Fibroblast of peridontal ligament (primary cell): Measurements from ENCODE around the gene WNT3.
"Not testable (repeated sequence)": the region's sequence is repeated elsewhere in the genome, so short reads cannot be mapped to it uniquely, and the experiment has no call there.

Experiments used
- DNase-seq: peaks from one replicate; pipeline ENCODE4 v3.0.0-alpha.2; 2010; ENCODE audit errors: extremely low read depth

WNT3 gene

GRCh38 chr17:46813920-46814319, 4.6 kb downstream of the WNT3 start:
- DNase-seq, result no peak

DNA sequence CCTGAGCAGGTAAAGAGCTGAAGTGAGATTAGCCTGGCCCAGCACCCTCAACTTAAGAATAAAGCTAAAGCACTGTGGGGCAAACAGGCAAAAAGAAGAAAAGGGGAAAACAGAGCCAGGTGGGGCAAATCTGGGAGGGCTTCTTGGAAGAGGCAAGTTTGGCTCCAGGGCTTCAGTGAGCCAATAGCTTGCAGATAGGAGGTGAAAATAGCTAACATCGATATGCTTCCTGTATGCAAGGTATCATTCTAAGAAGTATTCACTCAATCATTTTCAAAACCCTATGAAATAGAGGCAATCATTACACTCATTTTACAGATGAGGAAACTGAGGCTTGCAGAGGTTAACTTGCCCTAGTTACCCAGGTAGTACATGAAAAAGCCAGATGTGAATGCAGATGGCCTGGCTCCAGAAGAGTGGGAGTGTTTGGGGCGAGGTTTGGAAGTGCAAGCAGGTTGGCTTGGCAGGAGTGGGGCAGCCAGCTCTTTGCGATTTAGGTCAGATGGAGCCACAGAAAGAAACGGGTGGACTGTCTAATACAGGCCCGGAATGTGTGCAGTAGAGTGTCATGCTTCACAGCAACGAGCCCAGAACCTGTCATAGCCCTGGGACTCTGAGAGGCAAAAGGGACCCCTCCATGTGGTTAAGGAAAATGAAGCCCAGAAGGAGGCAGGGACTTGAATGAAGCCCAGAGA, 5.7 kb downstream of the WNT3 start:
- no peak for DNase-seq

GRCh38 chr17:46811978-46812583, 6.4 kb downstream of the WNT3 start:
- DNase-seq, result no peak

DNA sequence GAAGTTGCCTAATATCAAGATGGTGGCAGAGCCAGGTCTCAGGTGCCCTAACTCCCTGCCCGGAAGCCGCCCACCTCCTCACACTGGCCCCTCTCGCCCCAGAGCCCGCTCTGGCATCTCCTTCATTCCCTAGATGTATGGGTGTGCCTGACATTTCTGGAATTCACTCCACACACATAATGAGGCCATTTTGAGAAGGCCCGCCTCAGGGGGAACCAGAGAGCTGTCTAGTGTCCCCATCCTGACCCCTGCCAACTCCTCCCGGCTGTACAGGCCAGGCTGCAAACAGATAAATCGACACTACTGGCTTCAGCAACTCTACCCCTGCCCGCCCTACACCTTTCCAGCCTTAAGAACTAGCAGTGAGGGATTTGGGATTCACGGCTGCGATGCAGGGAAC, 7.7 kb downstream of the WNT3 start:
- DNase-seq, result no peak

DNA sequence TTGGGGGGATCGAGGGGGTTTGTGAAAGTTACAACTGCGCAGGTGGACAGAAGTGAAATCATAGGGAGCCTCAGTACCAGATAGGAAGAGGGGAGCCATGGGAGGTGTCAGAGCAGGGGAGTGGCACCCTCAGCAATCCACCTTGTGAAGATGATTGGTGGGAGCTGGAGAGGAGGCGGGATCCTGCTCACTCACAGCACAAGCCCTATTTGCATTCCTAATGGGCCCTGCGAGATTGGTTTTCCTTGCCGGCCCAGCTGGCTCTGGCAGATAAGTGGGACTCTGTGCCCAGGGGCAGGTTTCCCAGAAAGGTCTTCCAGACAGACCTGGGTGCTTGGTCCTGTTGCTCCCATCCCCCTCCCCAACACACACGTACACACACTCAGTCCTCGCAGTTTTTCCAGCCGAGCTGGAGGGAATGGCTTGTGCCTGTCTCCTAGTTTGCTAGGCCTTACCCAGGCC, 9.4 kb downstream of the WNT3 start:
- DNase-seq, result no peak

DNA sequence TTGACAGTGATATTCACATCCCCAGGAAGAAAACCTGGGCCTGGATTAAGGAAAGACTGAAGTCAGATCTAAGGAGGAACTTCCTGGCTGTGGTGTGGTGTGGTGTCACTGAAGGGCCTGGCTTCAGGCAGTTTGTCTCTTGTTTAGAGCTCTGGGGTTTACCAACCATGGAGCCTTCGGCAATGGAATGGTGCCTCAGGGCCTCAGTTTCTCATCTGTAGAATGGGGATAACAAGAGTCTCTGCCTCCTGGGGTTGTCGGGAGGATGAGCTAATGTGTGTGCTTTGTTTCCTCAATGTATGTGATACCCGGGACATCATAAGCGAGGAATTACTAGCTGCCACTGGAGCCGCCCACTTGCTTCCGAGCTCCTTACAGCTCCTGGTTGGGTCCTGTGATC, 12.7 kb downstream of the WNT3 start:
- no peak for DNase-seq

GRCh38 chr17:46803544-46803943, 14.9 kb downstream of the WNT3 start:
- DNase-seq, result no peak

DNA sequence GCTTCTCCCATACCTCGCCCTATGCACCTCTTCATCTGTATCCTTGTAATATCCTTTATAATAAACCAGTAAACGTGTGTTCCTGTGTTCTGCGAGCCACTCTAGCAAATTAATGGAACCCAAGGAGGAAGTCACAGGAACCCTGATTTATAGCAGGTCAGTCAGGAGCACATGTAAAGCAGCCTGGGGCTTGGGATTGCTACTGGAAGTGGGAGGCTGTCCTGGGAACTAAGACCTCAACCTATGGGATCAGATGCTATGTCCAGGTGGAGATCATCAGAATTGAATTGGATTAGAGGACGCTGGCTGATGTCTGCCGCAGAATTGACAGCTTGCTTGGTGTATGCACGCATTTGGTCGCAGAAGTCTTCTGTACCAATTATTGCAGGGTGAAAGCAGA, 15.7 kb downstream of the WNT3 start:
- DNase-seq, result no peak

DNA sequence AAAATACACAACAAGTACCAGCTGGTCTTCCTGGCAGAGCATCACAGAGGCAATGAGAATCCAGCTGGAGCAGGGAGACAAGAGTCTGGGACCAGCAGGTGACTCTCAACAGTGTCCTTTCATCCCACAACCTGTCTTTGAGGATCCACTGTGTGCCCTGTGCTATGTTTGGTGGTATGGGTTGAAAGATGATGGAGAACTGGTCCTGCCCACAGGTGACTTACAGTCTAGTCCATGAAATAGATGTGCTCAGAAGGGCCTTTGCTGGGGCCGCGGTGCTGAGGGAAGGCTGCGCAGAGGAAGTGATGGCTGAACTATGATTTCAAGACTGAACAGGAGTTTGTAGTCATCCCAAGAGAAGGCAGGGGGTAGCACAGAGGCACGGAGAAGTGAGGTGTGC, 17.9 kb downstream of the WNT3 start:
- DNase-seq, result no peak

DNA sequence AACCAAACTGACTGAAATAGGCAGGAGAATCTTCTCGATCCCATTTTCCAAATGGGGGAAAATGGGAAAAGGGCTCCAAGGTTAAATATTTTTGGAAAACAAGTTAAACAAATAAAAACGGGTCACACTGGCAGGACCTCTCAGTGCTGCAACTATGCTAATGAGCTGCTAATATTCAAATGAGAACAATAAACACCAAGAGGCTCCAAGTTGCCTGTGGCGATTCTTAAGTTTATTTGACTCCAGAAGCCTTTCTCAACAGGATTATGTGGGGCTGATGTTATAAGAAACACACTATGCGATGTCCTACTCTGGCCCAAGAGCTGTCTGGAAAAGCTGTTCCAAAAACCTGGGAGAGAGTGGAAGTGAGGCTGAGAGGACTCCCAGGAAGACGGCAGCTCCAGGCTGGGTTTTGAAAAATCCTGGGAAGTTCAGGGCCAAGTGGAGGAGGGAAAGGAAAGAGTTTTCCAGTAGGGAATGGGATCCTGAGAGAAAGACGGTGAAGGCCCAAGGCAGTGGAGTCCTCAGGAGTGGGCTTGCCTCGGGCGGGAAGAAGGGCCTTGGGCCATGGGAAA, 21.4 kb downstream of the WNT3 start:
- DNase-seq, result no peak

GRCh38 chr17:46796524-46796923, 22.0 kb downstream of the WNT3 start:
- DNase-seq, result no peak

DNA sequence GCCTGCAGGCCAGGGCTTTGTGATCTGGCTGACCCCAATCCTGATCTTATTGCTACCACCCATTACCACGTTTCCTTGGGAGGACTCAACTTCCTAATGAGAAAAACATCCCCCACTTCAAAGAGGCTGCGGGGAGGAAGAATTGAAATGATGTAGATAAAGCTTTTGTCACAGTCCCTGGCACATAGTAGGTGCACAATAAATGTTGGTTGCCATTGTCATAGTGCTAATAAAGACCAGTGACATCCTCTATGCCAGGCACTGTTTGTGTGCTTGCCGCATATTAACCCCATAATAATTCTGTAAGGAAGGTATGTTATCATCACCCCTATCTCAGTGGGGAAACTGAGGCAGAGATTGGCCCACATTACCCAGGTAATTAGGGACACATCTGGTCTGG, 22.4 kb downstream of the WNT3 start:
- DNase-seq, result no peak

DNA sequence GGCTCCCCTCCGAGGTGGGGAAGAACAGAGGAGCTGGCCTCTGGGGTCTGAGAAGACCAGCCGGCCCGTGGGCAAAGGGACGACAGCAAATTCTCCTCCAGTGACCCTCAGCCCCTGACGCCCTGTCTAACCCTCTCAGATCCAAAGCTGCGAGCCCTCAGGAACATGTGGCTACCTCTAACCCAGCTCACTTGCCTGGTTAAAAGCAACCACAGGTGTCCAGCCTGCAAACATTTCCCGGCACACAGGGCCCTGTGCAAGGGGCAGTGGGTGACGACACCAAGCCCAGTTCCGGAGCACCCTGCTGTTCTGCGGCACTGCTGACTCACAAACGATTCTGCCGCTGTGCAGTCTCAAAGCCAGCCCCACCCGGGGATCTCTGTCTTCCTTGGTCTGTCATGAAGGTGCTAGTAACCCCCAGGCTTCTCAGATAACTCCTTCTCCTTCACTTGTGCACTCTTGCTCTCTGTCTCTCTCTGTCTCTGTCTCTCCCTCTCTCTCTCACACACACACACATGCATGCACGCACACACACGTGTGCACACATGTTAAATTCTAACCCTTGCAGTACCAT, 23.0 kb downstream of the WNT3 start:
- DNase-seq, result no peak

GRCh38 chr17:46794318-46794717, 24.2 kb downstream of the WNT3 start:
- no peak for DNase-seq

DNA sequence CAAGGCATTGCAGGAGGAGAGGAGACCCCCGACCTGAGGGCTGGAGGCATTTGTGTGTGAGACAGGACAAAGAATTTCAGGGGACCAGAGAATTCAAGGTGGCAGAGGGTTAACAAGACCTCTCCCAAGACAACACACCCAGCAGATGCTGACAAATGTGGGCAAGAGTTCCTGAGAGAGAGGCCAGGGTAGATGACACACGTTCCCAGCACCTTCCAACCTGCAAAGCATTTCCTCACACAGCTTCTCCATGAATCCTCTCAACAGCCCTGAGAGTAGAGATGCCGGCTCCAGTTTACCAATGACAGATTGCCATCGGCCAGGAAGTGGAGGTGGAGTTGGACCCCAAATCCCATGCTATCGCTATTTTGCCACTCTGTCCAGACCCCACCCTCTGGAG, 25.0 kb downstream of the WNT3 start:
- DNase-seq, result no peak

GRCh38 chr17:46793023-46793422, 25.5 kb downstream of the WNT3 start:
- DNase-seq, result not testable (repeated sequence)

DNA sequence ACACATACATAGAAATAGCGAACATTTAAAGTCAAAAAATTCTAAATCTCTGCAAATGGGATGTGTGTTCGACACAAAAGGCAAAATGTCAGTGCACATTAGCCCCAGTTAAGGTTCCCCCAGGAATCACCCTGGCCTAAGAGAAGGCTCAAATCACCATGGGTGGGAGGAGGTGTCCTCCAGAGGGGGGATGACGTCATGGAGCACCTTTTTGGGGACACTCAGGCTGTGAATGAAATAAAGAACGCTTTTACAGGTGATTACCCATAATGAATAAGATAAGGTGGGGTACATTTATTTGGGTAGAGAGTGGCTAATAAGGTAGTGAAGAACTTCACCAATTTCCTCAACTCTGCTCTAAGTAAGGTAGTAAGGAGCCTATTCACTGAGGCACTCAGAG, 26.4 kb downstream of the WNT3 start:
- no peak for DNase-seq

DNA sequence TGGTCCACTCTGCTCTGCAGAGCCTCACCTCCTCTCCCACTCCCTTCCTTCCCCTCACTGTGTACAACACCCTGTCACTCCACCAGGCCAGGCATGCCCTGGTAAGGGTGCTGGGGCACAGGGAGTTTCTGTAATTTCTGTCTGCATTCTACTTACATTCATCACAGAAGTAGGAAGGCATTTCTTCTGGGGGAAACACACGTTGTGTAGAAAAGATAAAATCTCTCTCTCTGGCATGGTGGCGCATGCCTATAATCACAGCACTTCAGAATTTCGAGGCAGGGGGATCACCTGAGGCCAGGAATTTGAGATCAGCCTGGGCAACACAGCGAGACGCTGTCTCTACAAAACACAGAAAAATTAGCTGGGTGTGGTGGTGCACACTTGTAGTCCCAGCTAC, 27.0 kb downstream of the WNT3 start:
- no peak for DNase-seq

DNA sequence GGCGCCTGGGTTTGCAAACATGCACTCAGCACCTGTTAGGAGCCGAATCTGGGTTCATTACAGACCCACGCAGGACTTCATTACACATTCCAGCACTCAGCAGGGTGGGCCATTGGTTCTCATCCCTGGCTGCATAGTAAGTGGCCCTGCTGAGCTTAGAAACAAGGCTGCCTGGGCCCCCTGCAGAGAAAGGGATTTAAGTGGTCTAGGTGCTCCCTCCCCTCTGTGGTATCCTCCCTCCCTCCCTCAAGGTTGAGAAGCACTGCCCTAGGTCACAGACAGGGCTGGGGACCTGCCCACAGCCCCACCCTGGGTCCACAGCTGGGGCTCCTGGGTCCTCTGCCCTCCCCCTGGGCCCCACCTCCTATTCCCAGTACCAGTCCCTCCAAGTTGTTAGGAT, 28.3 kb downstream of the WNT3 start:
- DNase-seq, result no peak

DNA sequence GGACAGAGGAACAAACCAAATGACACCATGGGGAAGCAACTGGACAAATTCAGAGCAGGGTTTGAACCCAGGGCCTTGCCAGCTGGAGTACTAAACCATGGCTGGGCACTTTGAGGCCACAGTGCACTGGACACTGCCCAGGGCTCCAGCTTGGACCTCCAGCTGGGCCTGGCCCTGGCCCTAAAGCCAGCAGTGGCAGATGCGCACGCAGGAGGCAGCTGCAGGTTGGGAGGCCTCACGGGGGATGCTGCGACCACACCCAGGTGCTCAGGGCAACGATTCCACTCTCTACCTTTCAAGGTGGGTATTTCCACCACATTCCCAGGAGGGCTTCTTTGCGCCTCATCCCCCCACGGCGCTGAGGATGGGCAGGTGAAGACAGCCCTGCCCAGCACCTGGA, 28.9 kb downstream of the WNT3 start:
- DNase-seq, result no peak

GRCh38 chr17:46788796-46789195, 29.7 kb downstream of the WNT3 start:
- no peak for DNase-seq

DNA sequence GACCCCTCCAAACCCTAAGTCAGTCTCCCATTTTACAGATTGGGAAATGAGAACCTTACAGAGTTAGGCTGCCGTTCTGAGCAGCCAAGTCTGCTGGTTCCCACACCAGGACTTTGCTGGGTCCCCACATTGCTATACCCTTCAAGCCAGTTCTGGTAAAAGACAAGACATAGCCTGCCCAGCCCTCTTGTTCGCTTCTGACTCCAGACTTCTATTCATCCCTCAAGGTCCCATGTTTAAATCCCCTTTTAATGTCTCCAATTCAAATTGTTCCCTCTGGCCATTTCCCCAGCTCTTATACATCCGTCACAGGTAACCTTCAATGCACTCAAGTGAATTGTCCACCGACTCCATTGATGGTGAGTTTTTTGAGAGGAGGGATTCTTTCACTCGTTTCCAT, 30.2 kb downstream of the WNT3 start:
- no peak for DNase-seq

DNA sequence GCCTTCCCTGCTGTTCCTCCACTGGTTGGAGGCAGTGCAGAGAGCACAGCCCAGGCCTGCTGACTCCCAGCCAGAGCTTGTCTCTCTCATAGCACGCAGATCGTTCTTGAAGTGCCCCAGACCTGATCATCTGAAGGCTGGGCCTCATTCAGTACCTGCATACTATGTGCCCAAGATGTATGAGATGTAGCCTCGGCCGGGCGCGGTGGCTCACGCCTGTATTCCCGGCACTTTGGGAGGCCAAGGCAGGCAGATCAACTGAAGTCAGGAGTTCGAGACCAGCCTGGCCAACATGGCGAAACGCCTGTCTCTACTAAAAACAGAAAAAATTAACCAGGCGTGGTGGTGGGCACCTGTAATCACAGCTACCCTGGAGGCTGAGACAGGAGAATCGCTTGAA, 31.0 kb downstream of the WNT3 start:
- no peak for DNase-seq
